Endothelial cell of umbilical vein (primary cell): Measurements from ENCODE around the gene GPR173. TPM values are rescaled to one million over a fixed set of nuclear protein-coding genes. Genes with fewer than 3 reads are reported as not detected.

Experiments
- BruUV-seq: library from RNA; stranded (reverse); fragments of 400-500 nt; replicated peaks from 2 replicates; lab custom pipeline; 2021; lab: Mats Ljungman, UMichigan
- CTCF ChIA-PET: fragments of 300-600, 350-600 bp; sonication (Branson Sonifier 250); formaldehyde crosslinking; loops from one replicate; lab custom pipeline; 2021; ENCODE audit warnings: antibody characterized with exemption, inconsistent platforms; lab: Charles Lee
- POLR2A ChIA-PET: fragments of 300-600, 350-600 bp; sonication (Branson Sonifier 250); formaldehyde crosslinking; loops from one replicate; lab custom pipeline; 2021; ENCODE audit warnings: antibody characterized with exemption, inconsistent platforms; lab: Charles Lee
- DNase-seq: peaks from one replicate; pipeline ENCODE4 v3.0.0-alpha.2; 2011; ENCODE audit warnings: low read depth, low spot score
- FAIRE-seq: peaks from 2 replicates; lab custom pipeline; 2011; peaks lifted over from hg19 to GRCh38; lab: Jason Lieb, UNC
- H2AFZ ChIP-seq: 2 replicates; pipeline ENCODE4 v1.6.0; 2012; ENCODE audit warnings: low read depth, low read length, control low read depth, inconsistent platforms
- H3K27ac ChIP-seq: 2 replicates; pipeline ENCODE4 v1.5.1; 2011; ENCODE audit warnings: low read depth, mild to moderate bottlenecking, control low read depth, low read length, moderate library complexity; ENCODE audit not compliant: insufficient read depth
- H3K27me3 ChIP-seq, 2 experiments: 2 replicates each; pipeline versions ENCODE4 v1.6.0 to v1.6.1; 2011; ENCODE audit warnings: low read length in 2 of 2, mixed read lengths in 1 of 2; ENCODE audit not compliant: control insufficient read depth in 2 of 2, insufficient read depth in 2 of 2
- H3K36me3 ChIP-seq, 2 experiments: 2 replicates in 1 of 2; 3 replicates in 1 of 2; pipeline ENCODE4 v1.5.1; 2011; ENCODE audit warnings: low read length in 2 of 2, mild to moderate bottlenecking in 1 of 2, moderate library complexity in 1 of 2; ENCODE audit not compliant: control insufficient read depth in 2 of 2, insufficient read depth in 2 of 2; ENCODE audit errors: extremely low read depth in 1 of 2
- H3K4me1 ChIP-seq: 3 replicates; pipeline ENCODE4 v1.5.1; 2011; ENCODE audit warnings: mild to moderate bottlenecking, low read length; ENCODE audit not compliant: control insufficient read depth, insufficient read depth; ENCODE audit errors: extremely low read depth
- H3K4me2 ChIP-seq: 2 replicates; pipeline ENCODE4 v1.6.1; 2011; ENCODE audit warnings: low read length, control low read depth, mixed read lengths; ENCODE audit not compliant: insufficient read depth
- H3K4me3 ChIP-seq, 3 experiments: fragments of 200-600 bp in 1 of 3; sonication (generic), shearing (Covaris generic) in 1 of 3; replicated peaks in 1 of 3; 2 replicates each; pipeline ENCODE4 v1.5.1; 2011 to 2016; ENCODE audit warnings: control low read depth in 3 of 3, low read length in 3 of 3, mild to moderate bottlenecking in 2 of 3, inconsistent platforms in 1 of 3, low read depth in 1 of 3, moderate library complexity in 1 of 3; ENCODE audit not compliant: insufficient read depth in 1 of 3
- H3K79me2 ChIP-seq: 2 replicates; pipeline ENCODE4 v1.6.0; 2012; ENCODE audit warnings: low read length, inconsistent platforms; ENCODE audit not compliant: control insufficient read depth, insufficient read depth
- H3K9ac ChIP-seq: replicated peaks from 2 replicates; pipeline ENCODE3; 2011; ENCODE audit warnings: low read length, control low read depth; ENCODE audit not compliant: insufficient read depth; ENCODE audit errors: extremely low read depth
- H3K9me1 ChIP-seq: replicated peaks from 3 replicates; pipeline ENCODE4 v1.6.0; 2011; ENCODE audit warnings: mild to moderate bottlenecking, low read length; ENCODE audit not compliant: control insufficient read depth, insufficient read depth; ENCODE audit errors: extremely low read depth
- H3K9me3 ChIP-seq: replicated peaks from 2 replicates; pipeline ENCODE4 v1.5.1; 2012; ENCODE audit warnings: low read length, inconsistent platforms; ENCODE audit not compliant: control insufficient read depth, insufficient read depth
- H4K20me1 ChIP-seq: replicated peaks from 2 replicates; pipeline ENCODE3; 2011; ENCODE audit warnings: mild to moderate bottlenecking, low read length; ENCODE audit not compliant: control insufficient read depth, insufficient read depth; ENCODE audit errors: extremely low read depth
- CTCF ChIP-seq, 2 donors: IDR thresholded peaks; 1 replicate in 1 of 2; 2 replicates in 1 of 2; pipeline ENCODE4 v1.5.1; 2011; ENCODE audit warnings: low read length in 2 of 2, mild to moderate bottlenecking in 2 of 2, moderate library complexity in 2 of 2, control low read depth in 1 of 2, inconsistent platforms in 1 of 2, low read depth in 1 of 2; ENCODE audit not compliant: insufficient read depth in 1 of 2; ENCODE audit errors: extremely low read depth in 1 of 2
- EZH2 ChIP-seq: IDR thresholded peaks from 2 replicates; pipeline ENCODE4 v1.6.1; 2012; ENCODE audit warnings: borderline replicate concordance, low read depth, mild to moderate bottlenecking, moderate library complexity, low read length, inconsistent platforms; ENCODE audit not compliant: severe bottlenecking
- FOS ChIP-seq: IDR thresholded peaks from 2 replicates; pipeline ENCODE4 v1.6.1; 2011; ENCODE audit warnings: mild to moderate bottlenecking, low read length, moderate library complexity, borderline replicate concordance; ENCODE audit not compliant: insufficient read depth
- GATA2 ChIP-seq: IDR thresholded peaks from 2 replicates; pipeline ENCODE4 v1.7.0; 2011; ENCODE audit warnings: low read depth, mild to moderate bottlenecking, moderate library complexity, mixed read lengths, low read length; ENCODE audit not compliant: insufficient read length, insufficient read depth
- MAX ChIP-seq: IDR thresholded peaks from 2 replicates; pipeline ENCODE4 v1.6.1; 2011; ENCODE audit not compliant: insufficient read depth, insufficient read length
- MYC ChIP-seq: IDR thresholded peaks from one replicate; pipeline ENCODE4 v1.6.1; 2011; ENCODE audit warnings: mild to moderate bottlenecking, low read depth, low read length
- POLR2A ChIP-seq: IDR thresholded peaks from 2 replicates; pipeline ENCODE4 v1.6.1; 2012; ENCODE audit warnings: low read depth, mild to moderate bottlenecking, control low read depth, low read length
- POLR2AphosphoS5 ChIP-seq: IDR thresholded peaks from 2 replicates; pipeline ENCODE4 v1.6.1; 2012; ENCODE audit warnings: low read depth, mild to moderate bottlenecking, control low read depth, low read length, moderate library complexity; ENCODE audit not compliant: insufficient read depth
- dilution Hi-C: fragments of 300-500 bp; cut with MboI; formaldehyde crosslinking; loops from one replicate; pipeline ENCODE4 v1.15.0; 2019; ENCODE audit warnings: low sequenced_read_pairs; ENCODE audit not compliant: extremely low pct_ligation_motif_present
- intact Hi-C: fragments of 100-400 bp; cut with micrococcal nuclease; formaldehyde crosslinking; loops from one replicate; pipeline ENCODE4 v1.10.0; 2022
- polyA plus RNA-seq, 4 experiments: library from polyadenylated mRNA; depleted of rRNA in 3 of 4; stranded (reverse) in 3 of 4; unstranded in 1 of 4; fragments of >200 nt; gene quantifications; 2 replicates each; pipeline versions ENCODE4 v1.2.1 to v1.2.3, GENCODE V29; 2011 to 2012; ENCODE audit warnings: missing spikeins in 1 of 4
- total RNA-seq: library from RNA; stranded (reverse); gene quantifications from 2 replicates; pipeline ENCODE4 v1.2.3, GENCODE V29; 2021

Gene GPR173
- total and polyA plus RNA-seq, 2 donors (not counting 3 experiments of a cell fraction or from before 2014, with no cell fraction given), result 9.2 to 11.3 TPM

DNA sequence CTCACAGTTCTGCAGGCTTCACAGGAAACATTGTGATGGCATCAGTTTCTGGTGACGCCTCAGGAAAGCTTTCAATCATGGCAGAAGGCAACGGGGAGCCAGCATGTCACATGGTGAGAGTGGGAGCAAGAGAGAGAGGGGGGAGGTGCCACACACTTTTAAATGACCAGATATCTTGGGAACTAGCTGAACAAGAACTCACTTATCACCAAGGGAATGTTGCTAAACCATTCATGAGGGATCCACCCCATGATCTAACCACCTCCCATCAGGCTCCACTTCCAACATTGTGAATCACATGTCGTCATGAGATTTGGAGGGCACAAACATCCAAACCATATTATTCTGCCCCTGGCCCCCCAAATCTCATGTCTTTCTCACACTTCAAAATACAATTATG is 43.3 kb upstream of the GPR173 start:
- H3K9me1 ChIP-seq, result no peaks in the 10 kb centered on the region
- FAIRE-seq (no peak), DNase-seq (no peak)
- H4K20me1 ChIP-seq, result no peaks in the 10 kb centered on the region
- POLR2A ChIA-PET, result no interaction called here
- H3K4me1 ChIP-seq, result no peaks in the 10 kb centered on the region
- no peak overlapping the region for H3K9ac ChIP-seq
- CTCF ChIA-PET, result no interaction called here
- no peak overlapping the region for H2AFZ ChIP-seq
- dilution Hi-C loops, result no loop called here
- peaks cover 3 to 9% of the 10 kb centered on the region in 2 experiments for H3K27me3 ChIP-seq
- no peaks in the 10 kb centered on the region for H3K79me2 ChIP-seq
- TF ChIP-seq POLR2A (no peak), GATA2 (no peak), MYC (no peak), EZH2 (no peak), MAX (no peak), POLR2AphosphoS5 (no peak)
- H3K4me3 ChIP-seq, result no peak overlapping the region
- intact Hi-C loops, result no loop called here
- H3K9me3 ChIP-seq, result no peaks in the 10 kb centered on the region
- H3K36me3 ChIP-seq, result no peaks in the 10 kb centered on the region
- H3K27ac ChIP-seq, result no peak overlapping the region
- no TSS peak for BruUV-seq
- H3K4me2 ChIP-seq, result no peak overlapping the region

DNA sequence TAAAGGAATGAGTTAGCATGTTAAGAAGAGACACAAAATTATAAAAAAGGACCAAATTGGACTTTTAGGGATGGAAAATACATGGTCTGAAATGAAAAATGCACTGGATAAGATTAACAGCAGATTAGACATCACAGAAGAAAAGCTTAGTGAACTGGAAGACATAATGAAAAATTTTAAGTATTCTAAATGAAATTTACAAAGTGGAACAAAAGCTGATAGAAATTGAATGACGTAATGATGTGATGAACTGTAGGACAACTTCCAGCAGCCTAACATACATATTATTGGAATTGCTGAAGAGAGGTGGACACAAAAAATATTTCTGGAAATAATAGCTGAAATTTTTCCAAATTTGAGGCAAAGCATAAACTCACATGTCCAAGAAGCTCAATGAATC is 39.6 kb upstream of the GPR173 start:
- Histone ChIP-seq H3K27me3 (peaks cover 0 to 2% of the 10 kb centered on the region in 2 experiments), H3K4me3 (no peak overlapping the region), H3K9me3 (no peaks in the 10 kb centered on the region), H2AFZ (no peak overlapping the region), H3K9me1 (no peaks in the 10 kb centered on the region), H3K9ac (no peak overlapping the region), H3K79me2 (no peaks in the 10 kb centered on the region), H4K20me1 (no peaks in the 10 kb centered on the region), H3K27ac (no peak overlapping the region), H3K4me2 (no peak overlapping the region), H3K4me1 (no peaks in the 10 kb centered on the region), H3K36me3 (no peaks in the 10 kb centered on the region)
- TF ChIP-seq POLR2AphosphoS5, result no peak
- TF ChIP-seq FOS, result no peak
- TF ChIP-seq EZH2, result no peak
- TF ChIP-seq MYC, result no peak
- TF ChIP-seq CTCF (IDR thresholded peaks at IDR 0.05; ENCODE audit: extremely low read depth in 1 of 2, insufficient read depth in 1 of 2, low read depth in 1 of 2, low read length in 2 of 2), result no peak
- BruUV-seq, result no TSS peak
- POLR2A ChIA-PET, result no interaction called here
- CTCF ChIA-PET, result no interaction called here
- no peak for DNase-seq
- no peak for FAIRE-seq
- intact Hi-C loops (no loop called here), dilution Hi-C loops (no loop called here)
